Stimulated activated CD4-positive, alpha-beta T cell treated with anti-CD3 and anti-CD28 coated beads, TNF-alpha, amount 100 ng/mL, for 48 hours (primary cell): Measurements from ENCODE around the gene PRKACG.
A peak's percentile ranks its signal among the peaks of the same experiment; 100 is the strongest.
"Not testable (repeated sequence)": the region's sequence is repeated elsewhere in the genome, so short reads cannot be mapped to it uniquely, and the experiment has no call there.

ENCODE experiments used
- DNase-seq, 3 donors: peaks; one replicate each; pipeline ENCODE4 v3.0.0-alpha.2; 2020; ENCODE audit warnings: low read depth in 3 of 3

The PRKACG gene

GRCh38 chr9:69014013-69014412 is at the start of gene PRKACG:
TSS of gene PRKACG (minus strand) at chr9:69014113. CDS start at chr9:69014092, 21 bp downstream.
- no peak for DNase-seq

- DNase-seq, result no peak
Measured at GRCh38 chr9:69062195-69062594, 48.3 kb upstream of the PRKACG start.

- DNase-seq, result no peak
Measured at GRCh38 chr9:69060766-69061165, 46.9 kb upstream of the PRKACG start.

- DNase-seq, result no peak
Measured at GRCh38 chr9:69058101-69058500, 44.2 kb upstream of the PRKACG start.

- no peak for DNase-seq
Measured at GRCh38 chr9:69056191-69056815, 42.4 kb upstream of the PRKACG start.

- no peak for DNase-seq
Measured at GRCh38 chr9:69054989-69055388, 41.1 kb upstream of the PRKACG start.

- DNase-seq, result not testable (repeated sequence)
Measured at GRCh38 chr9:69050936-69051335, 37.0 kb upstream of the PRKACG start.

GRCh38 chr9:69049094-69049493 is 35.2 kb upstream of the PRKACG start:
- DNase-seq, result no peak

GRCh38 chr9:69047371-69047770 is 33.5 kb upstream of the PRKACG start:
- DNase-seq, result no peak

GRCh38 chr9:69046723-69047122 is 32.8 kb upstream of the PRKACG start:
- no peak for DNase-seq

- DNase-seq, result no peak
Measured at GRCh38 chr9:69045821-69046220, 31.9 kb upstream of the PRKACG start.

GRCh38 chr9:69044240-69045219 is 30.6 kb upstream of the PRKACG start:
- DNase-seq, result no peak

- DNase-seq, result no peak
Measured at GRCh38 chr9:69040646-69041045, 26.7 kb upstream of the PRKACG start.

- no peak for DNase-seq
Measured at GRCh38 chr9:69036799-69037198, 22.9 kb upstream of the PRKACG start.

GRCh38 chr9:69036309-69036708 is 22.4 kb upstream of the PRKACG start:
- DNase-seq, result no peak

- DNase-seq, result peak; percentile 71 to 78 (median 76)
Measured at GRCh38 chr9:69035438-69036308, 21.8 kb upstream of the PRKACG start, which contains the start of gene FXN. TSS of gene FXN (plus strand) at chr9:69035752. CDS start at chr9:69035783, 31 bp downstream.

GRCh38 chr9:69034071-69034470 is 20.2 kb upstream of the PRKACG start:
- DNase-seq, result no peak

- no peak for DNase-seq
Measured at GRCh38 chr9:69030851-69031645, 17.1 kb upstream of the PRKACG start.

- no peak for DNase-seq
Measured at GRCh38 chr9:69029535-69029934, 15.6 kb upstream of the PRKACG start.

GRCh38 chr9:69028754-69029153 is 14.8 kb upstream of the PRKACG start:
- DNase-seq, result no peak
